Measurements from ENCODE around the gene RNU6-8.

GRCh38 chr14:32169191-32169590 is 33.9 kb downstream of the RNU6-8 start:
- no peak for TF ChIP-seq CTCF (IDR thresholded peaks at IDR 0.05; ENCODE audit: low read depth, low read length)
- TF ChIP-seq EZH2phosphoT487 (IDR thresholded peaks at IDR 0.05; ENCODE audit: low read depth): no peak
